Measurements from ENCODE around the gene TJP3. TPM values are rescaled to one million over a fixed set of nuclear protein-coding genes. Genes with fewer than 3 reads are reported as not detected.

Gene TJP3
- total RNA-seq, 1 donor from 2014 or later: under 0.01 TPM

GRCh38 chr19:3670796-3671679, 37.1 kb upstream of the TJP3 start:
- DNase-seq (ENCODE audit: low read depth in 2 of 2): peak; percentile 82 to 89

- peak in 1 of 2 donors; percentile 68 for DNase-seq (ENCODE audit: low read depth in 2 of 2)
Observed at GRCh38 chr19:3671680-3672574, 36.3 kb upstream of the TJP3 start.

- DNase-seq (ENCODE audit: low read depth in 2 of 2): no peak
Observed at GRCh38 chr19:3672575-3672948, 35.6 kb upstream of the TJP3 start.

- no peak for DNase-seq (ENCODE audit: low read depth in 2 of 2)
Observed at GRCh38 chr19:3672993-3673392, 35.2 kb upstream of the TJP3 start.

DNA sequence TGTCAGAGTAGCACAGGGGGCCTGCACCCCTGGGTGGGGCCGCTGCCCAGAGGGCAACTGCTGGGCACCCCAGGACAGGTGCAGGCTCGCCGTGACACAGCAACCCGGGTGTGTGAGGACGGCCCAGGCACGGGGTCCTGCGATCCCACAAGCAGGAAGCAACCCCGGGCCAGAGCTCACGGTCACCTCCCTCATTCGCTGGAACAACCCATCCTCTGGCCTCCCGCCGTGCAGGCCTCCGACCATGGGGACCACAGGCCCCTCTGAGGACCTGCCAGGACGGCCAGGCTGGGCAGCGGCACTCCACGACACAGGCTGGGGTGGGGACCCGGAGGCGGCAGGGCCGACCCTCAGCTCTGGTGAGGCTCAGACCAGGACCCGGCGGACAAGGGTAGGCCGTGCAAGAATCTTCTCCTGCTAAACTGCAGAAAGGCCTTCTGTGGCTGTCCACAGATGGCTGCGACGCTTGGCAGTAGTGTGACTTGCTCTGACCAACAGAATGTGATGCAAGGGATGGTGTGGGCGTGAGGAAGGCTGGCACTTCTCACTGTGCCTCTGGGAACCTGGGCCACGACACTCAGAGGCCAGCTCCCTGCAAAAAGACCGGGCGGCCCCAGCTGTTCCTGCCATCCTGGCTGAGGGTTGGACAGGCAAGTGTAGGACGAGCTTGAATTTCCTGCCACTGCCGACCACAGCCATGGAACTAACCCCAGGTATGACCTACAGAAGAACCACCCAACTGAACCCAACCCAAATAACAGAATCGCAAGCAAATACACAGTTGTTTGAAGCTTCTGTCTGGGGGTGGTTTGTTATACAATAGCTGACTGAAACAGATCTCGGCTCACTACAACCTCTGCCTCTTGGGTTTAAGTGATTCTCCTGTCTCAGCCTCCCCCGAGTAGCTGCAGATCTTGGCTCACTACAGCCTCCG, 34.4 kb upstream of the TJP3 start:
- no peak for DNase-seq (ENCODE audit: low read depth in 2 of 2)

GRCh38 chr19:3674784-3675543, 33.2 kb upstream of the TJP3 start:
- DNase-seq (ENCODE audit: low read depth in 2 of 2): no peak

DNA sequence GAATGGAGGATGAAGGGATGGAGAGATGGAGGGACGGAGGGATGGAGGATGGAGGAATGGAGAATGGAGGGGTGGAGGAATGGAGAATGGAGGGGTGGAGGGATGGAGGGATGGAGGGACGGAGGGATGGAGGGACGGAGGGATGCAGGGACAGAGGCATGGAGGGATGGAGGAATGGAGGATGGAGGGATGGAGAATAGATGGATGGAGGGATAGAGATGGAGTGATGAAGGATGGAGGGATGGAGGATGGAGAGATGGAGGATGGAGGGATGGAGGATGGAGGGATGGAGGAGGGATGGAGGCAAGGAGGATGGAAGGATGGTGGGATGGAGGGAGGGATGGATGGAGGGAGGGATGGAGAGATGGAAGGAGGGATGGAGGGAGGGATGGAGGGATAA, 30.0 kb upstream of the TJP3 start:
- DNase-seq (ENCODE audit: low read depth in 2 of 2): no peak

GRCh38 chr19:3679138-3679537, 29.0 kb upstream of the TJP3 start:
- no peak for DNase-seq (ENCODE audit: low read depth in 2 of 2)

- no peak for DNase-seq (ENCODE audit: low read depth in 2 of 2)
Observed at GRCh38 chr19:3679581-3679980, 28.6 kb upstream of the TJP3 start.

GRCh38 chr19:3680939-3681338, 27.2 kb upstream of the TJP3 start:
- DNase-seq (ENCODE audit: low read depth in 2 of 2): no peak

DNA sequence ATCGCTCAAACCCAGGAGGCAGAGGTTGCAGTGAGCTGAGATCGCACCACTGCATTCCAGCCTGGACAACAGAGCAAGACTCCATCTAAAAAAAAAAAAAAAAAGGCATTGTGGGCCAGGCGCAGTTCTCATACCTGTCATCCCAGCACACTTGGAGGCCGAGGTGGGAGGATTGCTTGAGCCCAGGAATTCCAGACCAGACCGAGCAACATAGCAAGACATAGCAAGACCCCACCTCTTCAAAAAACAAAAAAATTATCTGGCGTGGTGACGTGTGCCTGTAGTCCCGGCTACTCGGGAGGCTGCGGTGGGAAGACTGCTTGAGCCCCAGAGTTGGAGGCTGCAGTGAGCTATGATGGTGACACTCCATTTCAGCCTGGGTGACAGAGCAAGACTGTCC, 25.9 kb upstream of the TJP3 start:
- no peak for DNase-seq (ENCODE audit: low read depth in 2 of 2)

GRCh38 chr19:3682741-3683404, 25.3 kb upstream of the TJP3 start:
- peak; percentile 75 to 83 for DNase-seq (ENCODE audit: low read depth in 2 of 2)

DNA sequence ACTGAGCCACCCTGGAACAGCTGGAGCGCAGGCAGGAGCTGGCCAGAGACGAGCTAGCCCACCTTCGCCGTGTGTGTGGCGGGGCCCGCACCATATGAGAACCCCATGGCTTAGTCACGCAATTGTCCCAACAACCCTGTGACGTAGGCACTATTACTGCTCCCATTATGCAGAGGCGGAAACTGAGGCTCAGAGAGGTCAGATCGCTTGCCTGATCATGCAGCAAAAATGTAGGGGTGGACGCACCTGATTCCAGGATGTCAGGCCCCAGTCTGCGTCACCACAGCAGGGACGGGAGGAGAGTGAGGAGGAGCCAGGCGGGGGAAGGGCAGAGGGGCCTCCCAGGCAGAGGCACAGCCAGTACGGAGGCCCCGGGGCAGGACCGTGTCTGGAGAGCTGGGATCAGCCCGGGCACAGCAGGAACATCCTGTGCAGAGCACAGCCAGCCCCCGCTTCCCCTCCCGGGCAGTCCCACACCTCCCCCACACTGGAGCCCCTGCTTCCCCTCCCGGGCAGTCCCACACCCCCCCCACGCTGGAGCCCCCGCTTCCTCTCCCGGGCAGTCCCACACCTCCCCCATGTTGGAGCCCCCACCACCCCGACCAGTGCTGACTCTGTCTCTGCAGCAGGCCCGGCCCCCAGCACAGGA, 24.7 kb upstream of the TJP3 start:
- DNase-seq (ENCODE audit: low read depth in 2 of 2): peak; percentile 99

DNA sequence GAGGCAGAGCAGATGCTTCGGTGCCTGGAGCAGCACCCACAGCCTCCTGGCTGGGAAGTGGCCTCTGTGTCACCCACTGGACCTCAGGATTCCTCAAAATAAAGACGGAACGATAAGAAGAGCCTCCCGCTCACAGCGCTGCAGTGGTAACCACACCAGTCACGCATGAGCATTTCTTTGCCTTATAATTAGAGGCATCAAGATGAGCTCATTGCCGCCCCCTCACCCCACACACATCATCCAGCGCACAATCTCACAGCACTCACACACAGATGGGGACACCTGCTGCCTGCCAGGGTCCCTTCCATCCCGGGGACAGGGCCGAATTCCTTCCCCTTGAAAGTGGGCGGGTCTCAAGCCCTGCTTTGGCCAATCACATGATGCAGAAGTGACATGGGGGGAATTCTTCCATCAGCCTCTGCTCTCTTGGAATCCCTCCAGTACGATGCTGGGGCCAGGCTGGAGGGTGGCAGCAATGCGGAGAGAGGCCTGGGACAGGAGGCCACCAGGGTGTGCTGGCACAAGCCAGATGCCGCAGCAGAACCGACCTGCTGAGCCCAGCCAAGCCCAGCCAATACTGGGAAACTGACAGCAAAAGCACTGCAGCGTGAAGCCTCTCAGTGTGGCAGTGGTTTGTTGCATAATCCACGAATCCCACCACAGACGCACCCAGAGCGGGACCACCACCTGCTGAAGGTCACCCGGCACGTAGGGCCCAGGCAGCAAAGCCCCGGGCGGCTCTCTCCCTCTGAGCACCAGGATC, 23.9 kb upstream of the TJP3 start:
- DNase-seq (ENCODE audit: low read depth in 2 of 2): no peak

- no peak for DNase-seq (ENCODE audit: low read depth in 2 of 2)
Observed at GRCh38 chr19:3684817-3685410, 23.3 kb upstream of the TJP3 start.

GRCh38 chr19:3687393-3687773, 20.8 kb upstream of the TJP3 start:
- no peak for DNase-seq (ENCODE audit: low read depth in 2 of 2)

GRCh38 chr19:3687774-3688706, 20.1 kb upstream of the TJP3 start:
- peak in 1 of 2 donors; percentile 62 for DNase-seq (ENCODE audit: low read depth in 2 of 2)
